ENCODE data around the gene P3H3. TPM values are rescaled to one million over a fixed set of nuclear protein-coding genes. Genes with fewer than 3 reads are reported as not detected.
A peak's percentile ranks its signal among the peaks of the same experiment; 100 is the strongest.

The P3H3 gene
- polyA plus RNA-seq, 2 of the 4 experiments (the other 2 are of a cell fraction), result 8.6 to 21.9 TPM

DNA sequence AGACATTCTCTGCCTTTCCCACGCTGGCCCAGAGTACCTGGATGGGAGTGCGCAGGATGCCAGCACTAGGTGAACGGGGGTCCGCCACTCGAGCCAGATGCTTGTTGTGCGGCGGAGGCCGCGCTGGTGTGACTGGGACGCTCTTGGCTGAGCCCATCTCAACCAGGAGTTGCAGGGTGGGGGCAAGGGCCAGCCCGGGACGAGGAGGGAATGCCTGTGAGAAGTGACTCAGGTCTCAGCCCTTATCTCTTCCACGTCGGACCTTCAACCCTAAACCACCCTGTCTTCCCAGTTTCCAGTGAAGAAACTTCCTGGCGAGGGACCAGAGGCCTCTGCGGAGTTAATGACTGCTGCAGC, 22.6 kb downstream of the P3H3 start:
- TF ChIP-seq KDM5A (IDR thresholded peaks at IDR 0.05) (peak; percentile 83; the same call in 1 of the 2 replicates), HOXB13 (CRISPR knock-in tag; IDR thresholded peaks at IDR 0.05; ENCODE audit: low read depth) (no peak)

DNA sequence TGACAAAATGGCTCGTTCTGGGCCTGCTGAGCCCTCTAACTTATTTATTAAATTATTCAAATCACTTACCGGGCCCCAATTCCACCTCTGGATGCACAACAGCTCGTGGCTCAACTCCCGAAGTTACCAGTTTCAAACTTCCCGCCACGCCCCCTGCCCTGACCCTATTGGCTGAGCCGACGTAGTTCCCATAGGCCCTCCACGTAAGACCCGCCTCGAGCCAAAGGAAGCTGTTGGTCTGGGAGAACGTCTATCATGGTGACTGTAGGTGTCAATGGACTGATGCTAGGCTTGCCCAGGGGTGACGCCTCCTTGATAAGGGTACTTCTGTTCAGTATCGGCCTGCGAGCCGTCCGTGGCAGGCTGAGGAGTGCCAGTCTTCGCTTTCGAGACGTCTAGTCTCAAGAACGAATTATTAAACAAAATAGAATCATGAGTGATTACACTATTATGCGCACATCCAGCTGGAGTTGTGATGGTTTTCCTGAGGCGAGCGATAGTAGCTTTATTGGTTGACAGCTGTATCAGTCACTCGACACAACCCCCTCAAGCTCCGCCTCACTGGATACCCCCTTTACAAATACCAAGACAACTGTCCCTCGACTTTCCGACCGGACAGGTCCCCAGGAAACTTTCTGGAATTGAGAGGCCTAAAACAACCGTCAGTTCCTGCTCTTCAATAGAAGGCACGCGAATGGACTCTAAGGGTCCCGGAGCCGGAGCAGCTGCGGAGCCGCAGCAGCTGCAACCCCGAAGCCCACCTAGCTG, 23.1 kb downstream of the P3H3 start, which contains the start of gene CDCA3:
CDCA3 (minus strand) TSS at position 134 of the 768 bp plus-strand sequence. CDS start 334 bp downstream, outside the sequence.
- H3K4me2 ChIP-seq, result peak within 1 kb of the TSS; percentile 70
- H3K4me3 ChIP-seq, result peak within 1 kb of the TSS; percentile 50
- H3K4me1 ChIP-seq, result peaks cover 23% of the 10 kb centered on the region
- peak; percentile 77 for FAIRE-seq
- 2% methylated on average over 37 of the region's 37 CpGs for WGBS (ENCODE audit: missing lambda C conversion rate)
- peak within 1 kb of the TSS; percentile 87 to 89 for H3K27ac ChIP-seq
- ATAC-seq, result peak; percentile 83 to 85
- H3K9me3 ChIP-seq, result no peaks in the 10 kb centered on the region
- peak; percentile 99 to 100 for DNase-seq (ENCODE audit: low read depth in 1 of 2, low spot score in 1 of 2)
- POLR2A ChIA-PET, result interaction anchor here (0.6 to 3.1 kb wide), 19 partner anchors 9 to 317 kb away, joined by 3 to 74 read pairs (median 10); partner anchors contain the start of genes C12orf57, COPS7A, GAPDH and GPR162
- CTCF ChIA-PET, result interaction anchor here (0.6 to 10.1 kb wide), 12 partner anchors 14 to 111 kb away, joined by 3 to 117 read pairs (median 6); partner anchors contain the start of genes C12orf57, MLF2, PTMS and RNU7-1
- no peak for TF ChIP-seq HOXB5 (CRISPR knock-in tag; IDR thresholded peaks at IDR 0.05)
- no peak for TF ChIP-seq TFCP2L1 (CRISPR knock-in tag; IDR thresholded peaks at IDR 0.05)
- TF ChIP-seq MAZ (IDR thresholded peaks at IDR 0.05; ENCODE audit: borderline replicate concordance, low read depth, low read length), result no peak
- TF ChIP-seq NFE2L2 (conservative IDR thresholded peaks at IDR 0.05; ENCODE audit: low read length), result no peak
- TF ChIP-seq, protein P1, sequence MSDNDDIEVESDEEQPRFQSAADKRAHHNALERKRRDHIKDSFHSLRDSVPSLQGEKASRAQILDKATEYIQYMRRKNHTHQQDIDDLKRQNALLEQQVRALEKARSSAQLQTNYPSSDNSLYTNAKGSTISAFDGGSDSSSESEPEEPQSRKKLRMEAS (IDR thresholded peaks at IDR 0.05), result peak; percentile 90
- TF ChIP-seq RAD21 (conservative IDR thresholded peaks at IDR 0.05 in 1 of 2, IDR thresholded peaks at IDR 0.05 in 1 of 2), result no peak
- TF ChIP-seq NPAS2 (CRISPR knock-in tag; IDR thresholded peaks at IDR 0.05; ENCODE audit: borderline replicate concordance), result no peak
- TF ChIP-seq PHF8 (IDR thresholded peaks at IDR 0.05; ENCODE audit: borderline replicate concordance, low read depth), result peak; percentile 70; the same call in 1 of the 2 replicates
- TF ChIP-seq GATA3 (IDR thresholded peaks at IDR 0.05; ENCODE audit: borderline replicate concordance), result peak; percentile 36; the same call in 1 of the 2 replicates
- no peak for TF ChIP-seq BHLHE40 (IDR thresholded peaks at IDR 0.05; ENCODE audit: low read depth, low read length)
- TF ChIP-seq, protein P2, sequence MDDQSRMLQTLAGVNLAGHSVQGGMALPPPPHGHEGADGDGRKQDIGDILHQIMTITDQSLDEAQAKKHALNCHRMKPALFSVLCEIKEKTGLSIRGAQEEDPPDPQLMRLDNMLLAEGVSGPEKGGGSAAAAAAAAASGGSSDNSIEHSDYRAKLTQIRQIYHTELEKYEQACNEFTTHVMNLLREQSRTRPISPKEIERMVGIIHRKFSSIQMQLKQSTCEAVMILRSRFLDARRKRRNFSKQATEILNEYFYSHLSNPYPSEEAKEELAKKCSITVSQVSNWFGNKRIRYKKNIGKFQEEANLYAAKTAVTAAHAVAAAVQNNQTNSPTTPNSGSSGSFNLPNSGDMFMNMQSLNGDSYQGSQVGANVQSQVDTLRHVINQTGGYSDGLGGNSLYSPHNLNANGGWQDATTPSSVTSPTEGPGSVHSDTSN (IDR thresholded peaks at IDR 0.05), result peak; percentile 96
- TF ChIP-seq CHD4 (IDR thresholded peaks at IDR 0.05; ENCODE audit: borderline replicate concordance), result no peak
- peak in 1 of 2 experiments; percentile 29; a peak in 1 of 5 replicates for TF ChIP-seq JUN (IDR thresholded peaks at IDR 0.05)
- TF ChIP-seq, protein P3, sequence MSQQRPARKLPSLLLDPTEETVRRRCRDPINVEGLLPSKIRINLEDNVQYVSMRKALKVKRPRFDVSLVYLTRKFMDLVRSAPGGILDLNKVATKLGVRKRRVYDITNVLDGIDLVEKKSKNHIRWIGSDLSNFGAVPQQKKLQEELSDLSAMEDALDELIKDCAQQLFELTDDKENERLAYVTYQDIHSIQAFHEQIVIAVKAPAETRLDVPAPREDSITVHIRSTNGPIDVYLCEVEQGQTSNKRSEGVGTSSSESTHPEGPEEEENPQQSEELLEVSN (IDR thresholded peaks at IDR 0.05; ENCODE audit: borderline replicate concordance, low read depth), result peak; percentile 94
- TF ChIP-seq, protein P4, sequence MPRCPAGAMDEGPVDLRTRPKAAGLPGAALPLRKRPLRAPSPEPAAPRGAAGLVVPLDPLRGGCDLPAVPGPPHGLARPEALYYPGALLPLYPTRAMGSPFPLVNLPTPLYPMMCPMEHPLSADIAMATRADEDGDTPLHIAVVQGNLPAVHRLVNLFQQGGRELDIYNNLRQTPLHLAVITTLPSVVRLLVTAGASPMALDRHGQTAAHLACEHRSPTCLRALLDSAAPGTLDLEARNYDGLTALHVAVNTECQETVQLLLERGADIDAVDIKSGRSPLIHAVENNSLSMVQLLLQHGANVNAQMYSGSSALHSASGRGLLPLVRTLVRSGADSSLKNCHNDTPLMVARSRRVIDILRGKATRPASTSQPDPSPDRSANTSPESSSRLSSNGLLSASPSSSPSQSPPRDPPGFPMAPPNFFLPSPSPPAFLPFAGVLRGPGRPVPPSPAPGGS (IDR thresholded peaks at IDR 0.05), result no peak
- TF ChIP-seq, protein P5, sequence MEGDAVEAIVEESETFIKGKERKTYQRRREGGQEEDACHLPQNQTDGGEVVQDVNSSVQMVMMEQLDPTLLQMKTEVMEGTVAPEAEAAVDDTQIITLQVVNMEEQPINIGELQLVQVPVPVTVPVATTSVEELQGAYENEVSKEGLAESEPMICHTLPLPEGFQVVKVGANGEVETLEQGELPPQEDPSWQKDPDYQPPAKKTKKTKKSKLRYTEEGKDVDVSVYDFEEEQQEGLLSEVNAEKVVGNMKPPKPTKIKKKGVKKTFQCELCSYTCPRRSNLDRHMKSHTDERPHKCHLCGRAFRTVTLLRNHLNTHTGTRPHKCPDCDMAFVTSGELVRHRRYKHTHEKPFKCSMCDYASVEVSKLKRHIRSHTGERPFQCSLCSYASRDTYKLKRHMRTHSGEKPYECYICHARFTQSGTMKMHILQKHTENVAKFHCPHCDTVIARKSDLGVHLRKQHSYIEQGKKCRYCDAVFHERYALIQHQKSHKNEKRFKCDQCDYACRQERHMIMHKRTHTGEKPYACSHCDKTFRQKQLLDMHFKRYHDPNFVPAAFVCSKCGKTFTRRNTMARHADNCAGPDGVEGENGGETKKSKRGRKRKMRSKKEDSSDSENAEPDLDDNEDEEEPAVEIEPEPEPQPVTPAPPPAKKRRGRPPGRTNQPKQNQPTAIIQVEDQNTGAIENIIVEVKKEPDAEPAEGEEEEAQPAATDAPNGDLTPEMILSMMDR (IDR thresholded peaks at IDR 0.05), result no peak
- TF ChIP-seq POLR2AphosphoS2 (conservative IDR thresholded peaks at IDR 0.05; ENCODE audit: low read length), result no peak
- no peak for TF ChIP-seq ESRRA (IDR thresholded peaks at IDR 0.05; ENCODE audit: borderline replicate concordance, low read length)
- peak; percentile 41; the same call in 1 of the 2 replicates for TF ChIP-seq POLR2A (IDR thresholded peaks at IDR 0.05; ENCODE audit: low read length)
- no peak for TF ChIP-seq HOXA7 (CRISPR knock-in tag; IDR thresholded peaks at IDR 0.05)
- no peak for TF ChIP-seq SMC3 (IDR thresholded peaks at IDR 0.05)
- 0 out of 2 replicates have a peak, but pooled peaks have one; percentile 63 for TF ChIP-seq HDAC2 (IDR thresholded peaks at IDR 0.05)
- TF ChIP-seq, protein P6, sequence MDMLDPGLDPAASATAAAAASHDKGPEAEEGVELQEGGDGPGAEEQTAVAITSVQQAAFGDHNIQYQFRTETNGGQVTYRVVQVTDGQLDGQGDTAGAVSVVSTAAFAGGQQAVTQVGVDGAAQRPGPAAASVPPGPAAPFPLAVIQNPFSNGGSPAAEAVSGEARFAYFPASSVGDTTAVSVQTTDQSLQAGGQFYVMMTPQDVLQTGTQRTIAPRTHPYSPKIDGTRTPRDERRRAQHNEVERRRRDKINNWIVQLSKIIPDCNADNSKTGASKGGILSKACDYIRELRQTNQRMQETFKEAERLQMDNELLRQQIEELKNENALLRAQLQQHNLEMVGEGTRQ (IDR thresholded peaks at IDR 0.05), result no peak
- TF ChIP-seq, protein P7, sequence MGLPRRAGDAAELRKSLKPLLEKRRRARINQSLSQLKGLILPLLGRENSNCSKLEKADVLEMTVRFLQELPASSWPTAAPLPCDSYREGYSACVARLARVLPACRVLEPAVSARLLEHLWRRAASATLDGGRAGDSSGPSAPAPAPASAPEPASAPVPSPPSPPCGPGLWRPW (IDR thresholded peaks at IDR 0.05), result no peak
- TF ChIP-seq, protein P8, sequence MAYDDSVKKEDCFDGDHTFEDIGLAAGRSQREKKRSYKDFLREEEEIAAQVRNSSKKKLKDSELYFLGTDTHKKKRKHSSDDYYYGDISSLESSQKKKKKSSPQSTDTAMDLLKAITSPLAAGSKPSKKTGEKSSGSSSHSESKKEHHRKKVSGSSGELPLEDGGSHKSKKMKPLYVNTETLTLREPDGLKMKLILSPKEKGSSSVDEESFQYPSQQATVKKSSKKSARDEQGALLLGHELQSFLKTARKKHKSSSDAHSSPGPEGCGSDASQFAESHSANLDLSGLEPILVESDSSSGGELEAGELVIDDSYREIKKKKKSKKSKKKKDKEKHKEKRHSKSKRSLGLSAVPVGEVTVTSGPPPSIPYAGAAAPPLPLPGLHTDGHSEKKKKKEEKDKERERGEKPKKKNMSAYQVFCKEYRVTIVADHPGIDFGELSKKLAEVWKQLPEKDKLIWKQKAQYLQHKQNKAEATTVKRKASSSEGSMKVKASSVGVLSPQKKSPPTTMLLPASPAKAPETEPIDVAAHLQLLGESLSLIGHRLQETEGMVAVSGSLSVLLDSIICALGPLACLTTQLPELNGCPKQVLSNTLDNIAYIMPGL (CRISPR knock-in tag; IDR thresholded peaks at IDR 0.05; ENCODE audit: borderline replicate concordance), result no peak

More for the DNA sequence above, 22.6 kb downstream of the P3H3 start:
- ATAC-seq (no peak), FAIRE-seq (no peak), DNase-seq (ENCODE audit: low read depth in 1 of 2, low spot score in 1 of 2) (no peak)
- Histone ChIP-seq H3K4me3 (peak overlapping the region; percentile 50), H3K4me2 (peak overlapping the region; percentile 70), H3K9me3 (no peaks in the 10 kb centered on the region), H3K27ac (peak overlapping the region; percentile 67 to 89; a peak in 5 of 6 replicates), H3K4me1 (peaks cover 23% of the 10 kb centered on the region)
- POLR2A ChIA-PET, result interaction anchor here (1.1 to 3.1 kb wide), 16 partner anchors 8 to 317 kb away, joined by 4 to 74 read pairs (median 10); partner anchors contain the start of genes C12orf57, GAPDH, MLF2 and PTMS
- CTCF ChIA-PET, result interaction anchor here (1.2 to 10.1 kb wide), 8 partner anchors 15 to 97 kb away, joined by 3 to 117 read pairs (median 8); partner anchors contain the start of genes C12orf57, MLF2, PTMS and RNU7-1
- WGBS (ENCODE audit: missing lambda C conversion rate), result 27% methylated on average over 15 of the region's 16 CpGs

Measured in A549 (cell line).